PC-3 (cell line): ENCODE measurements around the gene INSYN2A.

ENCODE experiments used
- EZH2 ChIP-seq: fragments of 300-600 bp; sonication (generic); IDR thresholded peaks from one replicate; pipeline ENCODE4 v1.6.1; 2017; ENCODE audit warnings: antibody characterized with exemption, mild to moderate bottlenecking, low read length; ENCODE audit not compliant: unreplicated experiment
- TF ChIP-seq, protein P1 (sequence below): fragments of 300-600 bp; sonication (generic); conservative IDR thresholded peaks from 2 replicates; pipeline ENCODE4 v1.5.1; 2017; ENCODE audit warnings: antibody characterized with exemption, low read depth, mild to moderate bottlenecking, low read length

DNA sequence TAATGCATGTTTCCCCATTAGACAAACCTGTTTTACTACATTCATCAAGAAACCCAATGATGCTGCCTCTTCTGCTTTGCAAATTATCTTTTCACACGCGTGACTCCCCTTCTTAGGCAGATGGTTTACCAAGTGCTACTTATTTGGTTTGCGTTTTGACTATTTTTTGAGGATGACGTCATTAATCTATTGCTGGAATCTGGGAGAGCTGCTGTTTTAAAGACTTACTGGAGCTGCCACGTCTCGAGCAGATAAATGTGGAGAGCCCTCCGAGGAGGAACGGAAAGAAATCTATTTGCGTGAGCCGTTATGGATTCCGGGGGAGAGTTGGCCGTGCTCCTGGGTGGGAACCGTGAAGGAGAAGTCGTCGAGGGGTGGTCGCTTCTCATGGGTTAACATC, 19.7 kb downstream of the INSYN2A start:
- TF ChIP-seq, protein P1, sequence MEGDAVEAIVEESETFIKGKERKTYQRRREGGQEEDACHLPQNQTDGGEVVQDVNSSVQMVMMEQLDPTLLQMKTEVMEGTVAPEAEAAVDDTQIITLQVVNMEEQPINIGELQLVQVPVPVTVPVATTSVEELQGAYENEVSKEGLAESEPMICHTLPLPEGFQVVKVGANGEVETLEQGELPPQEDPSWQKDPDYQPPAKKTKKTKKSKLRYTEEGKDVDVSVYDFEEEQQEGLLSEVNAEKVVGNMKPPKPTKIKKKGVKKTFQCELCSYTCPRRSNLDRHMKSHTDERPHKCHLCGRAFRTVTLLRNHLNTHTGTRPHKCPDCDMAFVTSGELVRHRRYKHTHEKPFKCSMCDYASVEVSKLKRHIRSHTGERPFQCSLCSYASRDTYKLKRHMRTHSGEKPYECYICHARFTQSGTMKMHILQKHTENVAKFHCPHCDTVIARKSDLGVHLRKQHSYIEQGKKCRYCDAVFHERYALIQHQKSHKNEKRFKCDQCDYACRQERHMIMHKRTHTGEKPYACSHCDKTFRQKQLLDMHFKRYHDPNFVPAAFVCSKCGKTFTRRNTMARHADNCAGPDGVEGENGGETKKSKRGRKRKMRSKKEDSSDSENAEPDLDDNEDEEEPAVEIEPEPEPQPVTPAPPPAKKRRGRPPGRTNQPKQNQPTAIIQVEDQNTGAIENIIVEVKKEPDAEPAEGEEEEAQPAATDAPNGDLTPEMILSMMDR = no peak
- TF ChIP-seq EZH2 = no peak
